HG03039 (cell line): ENCODE measurements around the gene BEND7.
"Not testable (repeated sequence)": the region's sequence is repeated elsewhere in the genome, so short reads cannot be mapped to it uniquely, and the experiment has no call there.

ENCODE experiments used
- ATAC-seq: cut with Tn5 transposase; IDR thresholded peaks from one replicate; pipeline ENCODE4 v1.9.1; 2021; ENCODE audit warnings: mild to moderate bottlenecking, moderate library complexity; ENCODE audit not compliant: unreplicated experiment

Gene BEND7

DNA sequence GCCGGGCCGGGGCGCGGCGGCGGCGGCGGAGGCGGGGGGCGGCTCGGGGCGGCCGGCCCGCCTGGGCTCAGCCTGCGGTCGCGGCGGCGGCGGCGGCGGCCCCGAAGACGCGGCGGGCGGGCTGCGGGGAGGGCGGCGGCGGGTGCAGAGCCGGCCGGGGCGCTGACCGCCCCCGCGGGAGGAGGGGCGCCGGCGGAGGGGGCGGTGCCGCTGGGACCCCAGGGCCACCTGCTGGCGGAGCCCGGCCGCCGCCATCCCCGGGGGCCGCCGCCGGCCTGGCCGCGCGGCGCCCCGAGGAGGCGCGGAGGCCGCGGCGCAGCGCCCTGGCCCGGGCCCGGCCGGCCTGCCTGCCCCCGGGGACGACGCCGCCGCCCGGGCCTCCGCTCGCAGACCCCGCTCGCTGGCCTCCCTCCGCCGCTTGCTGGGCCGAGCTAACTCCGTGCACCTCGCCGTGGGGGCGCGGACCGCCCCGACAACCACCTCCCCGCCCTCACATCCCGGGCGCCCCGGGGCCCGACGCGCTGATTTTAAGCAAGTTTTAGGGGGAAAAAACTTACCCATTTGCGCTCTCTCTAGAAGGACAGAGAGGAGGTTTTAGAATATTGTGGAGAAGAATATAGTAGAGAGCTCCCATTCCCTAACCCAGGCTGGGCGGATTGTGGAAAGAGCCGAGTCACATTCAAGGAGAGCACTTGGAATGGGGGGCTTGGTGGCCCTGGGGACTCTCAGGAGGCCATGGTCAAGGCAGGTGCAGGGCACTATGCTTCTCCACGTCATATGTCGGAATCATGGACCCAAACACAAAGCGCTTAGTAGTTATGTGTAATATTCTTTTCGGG is at the start of gene BEND7:
Gene BEND7 (minus strand): TSS at position 140 of the 839 bp plus-strand sequence. CDS start 481 bp downstream, outside the sequence.
- no peak for ATAC-seq

DNA sequence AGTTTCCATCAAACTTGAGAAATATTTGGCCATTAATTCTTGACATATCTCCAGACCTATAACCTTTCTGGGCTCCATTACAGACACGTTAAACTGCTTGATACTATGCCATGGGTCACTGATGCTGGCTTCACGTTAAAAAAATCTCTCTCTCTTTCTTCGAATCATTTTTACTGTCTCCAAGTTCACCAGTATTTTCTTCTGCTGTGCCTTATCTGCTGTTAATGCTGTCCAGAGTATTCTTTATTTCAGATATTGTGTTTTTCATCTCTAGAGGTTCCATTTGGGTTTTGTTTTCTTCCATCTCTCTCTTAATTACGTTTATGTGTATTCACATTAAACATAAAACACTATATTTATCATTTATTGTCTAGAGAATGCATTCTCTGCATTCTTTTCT is 45.1 kb upstream of the BEND7 start:
- ATAC-seq = no peak

DNA sequence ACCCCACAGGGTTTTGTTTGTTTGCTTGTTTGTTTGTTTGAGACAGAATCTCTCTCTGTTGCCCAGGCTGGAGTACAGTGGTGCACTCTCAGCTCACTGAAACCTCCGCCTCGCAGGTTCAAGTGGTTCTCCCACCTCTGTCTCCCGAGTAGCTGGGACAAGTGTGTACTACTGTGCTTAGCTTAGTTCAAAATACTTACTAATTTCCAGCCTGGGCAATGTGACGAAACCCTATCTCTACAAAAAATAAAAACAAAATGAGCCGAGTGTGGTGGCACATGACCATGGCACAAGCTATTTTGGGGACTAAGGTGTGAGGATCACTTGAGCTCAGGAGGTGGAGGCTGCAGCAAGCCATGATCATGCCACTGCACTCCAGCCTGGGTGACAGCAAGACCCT is 42.7 kb upstream of the BEND7 start:
- no peak for ATAC-seq

- ATAC-seq = no peak
Observed at GRCh38 chr10:13567030-13567429, 38.2 kb upstream of the BEND7 start.

GRCh38 chr10:13564576-13564975 is 35.8 kb upstream of the BEND7 start:
- no peak for ATAC-seq

GRCh38 chr10:13563481-13564445 is 34.9 kb upstream of the BEND7 start:
- no peak for ATAC-seq

DNA sequence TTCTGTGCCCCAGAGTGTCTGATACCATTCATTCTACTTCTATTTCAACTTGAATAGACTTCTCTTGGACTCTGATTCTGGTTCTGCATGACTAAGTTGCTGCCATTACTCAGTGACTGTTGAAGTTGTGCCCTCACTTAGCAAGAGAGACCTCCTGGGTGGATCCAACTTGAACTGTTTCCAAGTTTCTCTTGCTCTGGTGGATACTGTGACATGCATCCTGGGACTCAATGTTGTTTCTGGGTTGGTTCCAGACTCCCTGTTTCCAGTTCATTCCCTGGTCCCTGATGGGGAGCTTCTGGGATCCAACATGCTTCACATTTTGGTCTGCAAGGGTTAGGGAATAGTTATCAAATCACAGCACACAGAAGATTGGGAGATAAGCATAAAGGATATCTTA is 31.8 kb upstream of the BEND7 start:
- no peak for ATAC-seq

DNA sequence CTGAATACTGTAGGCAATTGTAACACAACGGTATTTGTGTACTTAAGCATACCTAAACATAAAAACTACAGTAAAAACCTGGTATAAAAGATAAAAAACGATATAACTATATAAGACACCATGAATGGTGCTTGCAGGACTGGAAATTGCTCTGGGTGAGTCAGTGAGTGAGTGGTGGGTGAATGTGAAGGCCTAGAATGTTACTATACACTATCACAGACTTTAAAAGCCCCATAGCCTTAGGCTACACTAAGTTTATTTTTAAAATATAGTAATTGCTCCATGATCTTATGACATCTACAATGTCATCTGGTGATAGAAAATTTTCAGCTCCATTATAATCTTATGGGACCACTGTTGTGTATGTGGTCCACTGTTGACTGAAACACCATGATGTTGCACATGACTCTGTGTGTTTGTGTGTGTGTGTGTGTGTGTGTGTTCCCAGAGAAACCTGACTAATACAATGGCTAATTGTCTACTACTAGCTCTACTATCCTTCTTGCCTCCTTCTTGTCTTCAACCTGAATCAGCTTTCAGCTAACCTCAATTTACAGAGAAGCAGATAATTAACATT is 30.4 kb upstream of the BEND7 start:
- ATAC-seq = no peak

DNA sequence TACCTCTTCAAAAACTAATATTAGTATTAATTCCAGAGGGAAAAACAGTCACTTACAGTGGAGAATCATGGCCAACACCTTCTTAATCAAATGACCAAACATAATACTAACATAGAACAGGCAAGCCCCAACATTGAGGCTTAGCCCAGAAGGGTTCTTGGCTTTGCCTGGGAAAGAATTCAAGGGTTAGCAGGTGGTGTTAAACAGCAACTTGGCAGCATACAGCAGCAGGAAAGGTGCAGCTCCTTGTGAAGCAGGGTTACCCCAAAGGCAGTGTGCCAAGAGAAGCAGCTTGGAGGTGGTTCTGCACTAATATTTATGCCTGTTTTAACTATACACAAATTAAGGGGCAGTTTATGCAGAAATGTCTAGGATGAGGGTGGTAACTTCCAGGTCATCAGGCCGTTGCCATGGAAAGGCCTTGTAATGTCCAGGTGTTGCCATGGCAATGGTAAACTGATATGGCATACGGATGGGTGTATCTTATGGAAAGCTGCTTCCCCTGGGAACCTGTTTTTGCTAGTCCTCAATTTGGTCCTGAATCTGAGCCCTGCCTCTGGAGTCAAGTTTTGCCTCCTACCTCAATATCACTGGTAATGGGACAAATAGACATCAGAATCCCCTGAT is 27.2 kb upstream of the BEND7 start:
- ATAC-seq = no peak

- ATAC-seq = no peak
Observed at GRCh38 chr10:13550802-13551201, 22.0 kb upstream of the BEND7 start.

DNA sequence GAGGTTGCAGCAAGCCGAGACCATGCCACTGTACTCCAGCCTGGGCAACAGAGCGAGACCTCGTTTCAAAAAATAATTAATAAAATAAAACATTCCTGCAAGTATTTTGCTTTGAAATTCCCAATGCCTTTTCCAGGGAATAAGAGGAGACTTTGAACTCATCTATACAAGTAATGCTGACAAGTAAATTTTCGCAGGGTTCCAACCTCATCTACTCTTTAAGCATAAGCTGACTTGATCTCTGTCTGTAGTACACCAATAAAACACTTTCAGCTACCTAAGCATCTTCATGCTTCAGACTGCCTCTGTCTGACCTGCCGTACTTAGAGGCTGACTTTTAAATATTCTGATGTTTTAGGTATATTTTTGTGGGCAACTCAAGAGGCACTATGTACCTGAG is 13.7 kb upstream of the BEND7 start:
- no peak for ATAC-seq

GRCh38 chr10:13537985-13538384 is 9.2 kb upstream of the BEND7 start:
- not testable (repeated sequence) for ATAC-seq

DNA sequence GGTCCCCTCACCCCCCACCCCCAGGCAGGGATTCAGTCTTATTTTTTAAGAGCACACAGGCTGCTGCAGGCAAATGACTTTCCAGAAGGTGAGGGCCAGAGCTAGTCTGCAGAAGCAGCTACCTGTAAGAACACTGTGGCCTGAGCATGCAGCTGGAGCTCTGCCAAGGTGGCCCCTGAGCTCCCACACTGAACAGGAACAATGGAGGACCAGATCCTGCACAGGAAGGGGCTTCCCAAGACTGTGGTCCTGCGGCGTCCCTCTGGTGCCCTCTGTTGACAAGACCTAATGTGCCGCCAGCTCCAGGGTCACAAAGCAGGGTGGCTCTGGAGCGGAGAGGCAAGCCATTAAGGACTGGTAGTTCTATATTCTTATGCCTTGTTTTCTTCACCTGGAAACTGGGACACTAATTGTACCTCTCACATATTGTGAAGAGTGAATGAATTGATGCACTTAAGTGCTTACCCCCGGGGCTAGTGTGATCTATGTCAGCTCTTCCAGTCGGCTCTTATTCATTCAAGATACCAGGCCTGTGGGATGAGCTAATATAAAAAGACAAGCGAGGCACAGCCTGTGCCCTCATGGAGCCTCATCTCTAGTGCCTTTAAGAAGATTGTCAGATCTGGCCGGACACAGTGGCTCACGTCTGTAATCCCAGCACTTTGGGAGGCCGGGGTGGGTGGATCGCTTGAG is 8.0 kb upstream of the BEND7 start:
- no peak for ATAC-seq

DNA sequence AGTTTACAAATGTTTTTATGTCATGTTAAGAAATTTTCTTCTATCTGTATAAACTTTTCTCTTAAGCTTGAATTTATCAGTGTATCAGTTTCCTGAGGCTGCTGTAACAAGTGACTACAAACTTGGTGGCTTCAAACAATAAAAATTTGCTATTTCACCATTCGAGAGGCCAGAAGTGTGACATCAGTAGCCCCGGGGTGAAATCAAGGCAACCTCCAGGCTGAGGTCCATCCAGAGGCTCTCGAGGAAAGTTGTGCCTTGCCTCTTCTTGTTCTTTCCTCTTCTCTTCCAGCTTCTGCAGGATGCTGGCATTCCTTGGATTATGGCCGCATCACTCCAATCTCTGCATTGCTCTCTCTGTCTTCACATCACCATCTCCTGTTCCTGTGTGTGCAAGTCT is 6.5 kb upstream of the BEND7 start:
- no peak for ATAC-seq

DNA sequence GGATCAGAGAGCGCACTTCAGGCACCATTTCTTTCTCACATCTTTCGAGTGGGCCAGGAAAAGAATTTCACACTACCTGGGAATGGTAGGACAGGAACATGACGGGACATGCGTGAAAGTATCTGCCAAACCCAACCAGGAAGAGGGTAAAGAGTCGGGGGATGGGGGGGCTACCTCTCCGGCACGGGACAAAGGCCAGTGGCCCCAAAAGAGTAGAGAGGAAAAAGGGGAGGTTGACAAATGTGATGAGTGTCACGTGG is 830 bp upstream of the BEND7 start:
- ATAC-seq = no peak

DNA sequence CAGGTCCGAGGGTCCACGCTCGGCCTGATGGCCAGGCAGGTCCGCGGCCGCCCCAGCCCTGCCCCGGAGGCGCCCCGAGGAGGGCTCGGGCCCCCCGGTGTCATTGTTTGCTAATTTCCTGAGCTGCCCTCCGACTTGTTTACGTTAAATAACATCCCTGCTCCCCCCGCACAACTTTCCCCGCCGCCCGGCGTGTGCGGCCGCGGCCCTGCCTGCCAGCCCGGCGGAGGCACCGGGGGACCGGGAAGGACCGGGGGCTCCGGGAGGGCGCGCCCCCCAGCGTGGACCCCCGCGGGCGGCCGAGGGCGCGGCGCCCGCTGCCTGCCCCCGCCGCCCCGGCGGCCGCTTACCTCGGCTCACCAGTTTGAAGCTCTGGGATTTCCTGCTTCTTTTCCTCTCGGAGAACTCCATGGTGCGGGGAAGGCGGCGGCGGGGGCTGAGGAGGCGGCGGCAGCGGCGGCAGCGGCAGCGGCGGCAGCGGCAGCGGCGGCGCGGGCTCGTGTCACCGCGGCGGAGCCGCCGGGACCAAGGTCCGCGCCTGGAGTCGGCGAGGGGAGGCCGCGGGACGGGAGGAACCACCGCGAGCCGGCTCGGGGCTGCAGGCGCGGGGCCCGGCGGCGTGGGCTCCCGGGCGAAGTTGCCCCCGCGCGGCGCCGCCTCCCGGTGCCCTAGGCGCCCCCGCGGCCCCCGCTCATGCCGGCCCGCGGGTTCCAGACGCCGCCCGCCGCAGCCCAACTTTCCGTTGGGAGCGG is 515 bp downstream of the BEND7 start:
- ATAC-seq = no peak

DNA sequence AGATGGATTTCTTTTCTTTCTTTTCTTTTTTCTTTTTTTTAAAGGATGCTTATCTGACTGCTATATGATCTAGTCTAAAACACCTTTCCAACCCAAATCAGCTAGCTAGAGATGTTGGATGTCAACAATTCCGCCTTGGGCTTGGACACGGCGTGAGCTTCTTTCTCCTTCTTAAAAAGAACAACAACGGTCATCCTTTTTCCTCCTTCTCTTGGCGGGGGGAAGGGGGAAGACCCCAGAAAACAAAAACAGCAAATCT is 1.0 kb downstream of the BEND7 start:
- no peak for ATAC-seq

DNA sequence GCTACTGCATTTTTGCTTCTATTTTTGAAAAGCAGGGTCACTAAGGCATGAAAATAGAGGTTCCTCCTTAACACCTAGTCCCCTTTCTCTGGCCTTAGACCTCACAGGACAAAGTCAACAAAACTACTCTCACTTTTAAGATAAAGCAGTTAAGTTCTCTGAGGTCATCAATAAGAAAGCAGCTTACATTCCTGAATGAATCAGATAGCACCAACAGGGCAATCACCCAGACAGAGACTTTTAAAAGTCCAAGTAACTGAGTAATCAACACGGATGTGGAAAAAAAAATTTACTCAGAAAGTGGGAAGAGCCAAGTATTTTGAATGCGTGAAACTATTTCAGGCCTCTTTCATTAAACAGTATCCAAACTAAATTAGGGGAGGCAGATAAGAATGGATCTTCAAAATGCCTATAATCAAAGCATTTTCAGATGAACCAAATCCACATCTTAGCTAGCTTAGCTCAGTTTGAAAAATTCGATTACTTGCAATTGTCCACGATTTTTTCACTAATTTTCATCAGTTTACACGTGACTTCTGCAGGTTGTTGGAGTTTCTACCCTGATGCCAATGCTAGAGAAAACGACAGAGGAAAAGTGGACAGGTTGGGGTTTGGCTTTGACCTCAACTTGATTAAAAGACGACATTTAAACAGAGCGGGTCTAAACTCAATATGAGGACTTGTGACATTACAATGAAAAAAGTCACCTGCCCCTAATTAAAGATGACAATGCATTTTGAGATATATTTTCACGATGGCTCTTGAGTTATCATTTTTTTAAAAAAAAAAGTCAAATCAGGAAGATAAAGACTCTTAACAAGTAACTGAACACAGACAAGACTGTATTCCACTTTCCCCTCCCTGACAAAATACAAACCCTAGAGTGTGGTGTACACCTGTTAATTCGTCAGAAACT is 1.6 kb downstream of the BEND7 start:
- ATAC-seq = no peak

DNA sequence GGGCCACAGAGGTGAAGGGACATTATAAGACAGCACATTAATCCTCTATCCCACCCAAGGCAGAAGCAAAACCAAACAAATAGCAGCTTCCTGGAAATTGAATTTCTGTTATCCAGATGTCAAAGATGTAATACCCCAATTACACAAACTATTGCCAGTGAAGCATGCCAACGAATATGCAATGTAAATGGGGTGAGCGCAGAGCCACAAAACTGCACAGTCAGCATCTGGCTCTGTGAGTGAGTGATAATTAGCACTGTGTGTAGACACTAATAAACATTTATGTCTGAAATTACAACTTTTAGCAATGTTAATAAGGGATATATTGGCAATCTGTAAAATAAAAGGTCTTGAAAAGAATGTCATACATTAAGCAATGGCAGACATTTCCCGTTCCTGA is 3.2 kb downstream of the BEND7 start:
- no peak for ATAC-seq
